H1 (cell line): ENCODE results near the gene BUB1B. TPM values are rescaled to one million over a fixed set of nuclear protein-coding genes. Genes with fewer than 3 reads are reported as not detected.

Experiments
- CTCF ChIA-PET: fragments of 300-600 bp; sonication (Branson Sonifier 250); formaldehyde crosslinking; loops from one replicate; lab custom pipeline; 2021; ENCODE audit not compliant: partially characterized antibody; lab: Charles Lee
- POLR2A ChIA-PET: fragments of 300-600 bp; sonication (Branson Sonifier 250); formaldehyde crosslinking; loops from one replicate; lab custom pipeline; 2021; ENCODE audit warnings: inconsistent platforms; ENCODE audit not compliant: partially characterized antibody; lab: Charles Lee
- DNase-seq, 2 experiments: peaks; one replicate each; pipeline versions ENCODE4 v3.0.0 to v3.0.0-alpha.2; 2010 to 2022; ENCODE audit warnings: low spot score in 2 of 2, low read depth in 1 of 2, mixed read lengths in 1 of 2
- FAIRE-seq: peaks from 2 replicates; lab custom pipeline; 2011; peaks lifted over from hg19 to GRCh38; lab: Jason Lieb, UNC
- H2AFZ ChIP-seq: 2 replicates; pipeline ENCODE4 v1.8.1; 2012; ENCODE audit warnings: low read length, inconsistent platforms
- H2AK5ac ChIP-seq: 2 replicates; pipeline ENCODE4 v1.6.1; 2013; ENCODE audit warnings: low read depth, low read length
- H2BK120ac ChIP-seq: replicated peaks from 2 replicates; pipeline ENCODE3; 2013; ENCODE audit warnings: low read depth, low read length, inconsistent platforms
- H2BK12ac ChIP-seq: 2 replicates; pipeline ENCODE4 v1.6.1; 2013; ENCODE audit warnings: low read depth, low read length
- H2BK15ac ChIP-seq: 2 replicates; pipeline ENCODE4 v1.6.1; 2013; ENCODE audit warnings: low read length
- H2BK20ac ChIP-seq: 2 replicates; pipeline ENCODE4 v1.6.1; 2013; ENCODE audit warnings: low read length
- H2BK5ac ChIP-seq: 2 replicates; pipeline ENCODE4 v1.6.1; 2013; ENCODE audit warnings: low read depth, low read length
- H3K14ac ChIP-seq: 2 replicates; pipeline ENCODE4 v1.6.1; 2013; ENCODE audit warnings: inconsistent platforms; ENCODE audit not compliant: insufficient read length
- H3K18ac ChIP-seq: 2 replicates; pipeline ENCODE4 v1.6.1; 2013; ENCODE audit warnings: low read length; ENCODE audit errors: extremely low read depth
- H3K23ac ChIP-seq: 2 replicates; pipeline ENCODE4 v1.6.1; 2013; ENCODE audit warnings: inconsistent platforms; ENCODE audit not compliant: insufficient read length
- H3K23me2 ChIP-seq: 2 replicates; pipeline ENCODE4 v1.6.1; 2013; ENCODE audit warnings: low read depth, low read length
- H3K27ac ChIP-seq: 2 replicates; pipeline ENCODE4 v1.6.1; 2011; ENCODE audit warnings: low read depth, low read length, inconsistent platforms
- H3K27me3 ChIP-seq, 4 experiments: replicated peaks in 1 of 4; 1 replicate in 1 of 4; 2 replicates in 3 of 4; pipeline versions ENCODE4 v1.6.1 to v1.8.1; 2011 to 2013; ENCODE audit warnings: low read length in 3 of 4, mild to moderate bottlenecking in 3 of 4, inconsistent platforms in 2 of 4, mixed read lengths in 2 of 4, moderate library complexity in 1 of 4; ENCODE audit not compliant: control insufficient read depth in 3 of 4, insufficient read depth in 3 of 4; ENCODE audit errors: extremely low read depth in 1 of 4
- H3K36me3 ChIP-seq, 4 experiments: 2 replicates each; pipeline versions ENCODE4 v1.6.1 to v1.8.1; 2011 to 2013; ENCODE audit warnings: mild to moderate bottlenecking in 4 of 4, low read length in 3 of 4, moderate library complexity in 2 of 4, control low read depth in 1 of 4, inconsistent platforms in 1 of 4; ENCODE audit not compliant: insufficient read depth in 4 of 4, control insufficient read depth in 2 of 4
- H3K4ac ChIP-seq: replicated peaks from 2 replicates; pipeline ENCODE3; 2013; ENCODE audit warnings: low read length, low read depth, mixed read lengths, inconsistent platforms; ENCODE audit not compliant: insufficient read length
- H3K4me1 ChIP-seq, 4 experiments: replicated peaks in 1 of 4; 1 replicate in 1 of 4; 2 replicates in 3 of 4; pipeline versions ENCODE4 v1.6.1 to v1.8.1; 2011 to 2013; ENCODE audit warnings: low read length in 3 of 4, inconsistent platforms in 2 of 4, mixed read lengths in 1 of 4; ENCODE audit not compliant: insufficient read depth in 4 of 4, control insufficient read depth in 3 of 4
- H3K4me2 ChIP-seq, 2 experiments: 2 replicates each; pipeline versions ENCODE4 v1.6.1 to v1.8.1; 2011 to 2013; ENCODE audit warnings: low read depth in 2 of 2, low read length in 2 of 2, control low read depth in 1 of 2, inconsistent platforms in 1 of 2, mild to moderate bottlenecking in 1 of 2; ENCODE audit not compliant: insufficient read depth in 1 of 2
- H3K4me3 ChIP-seq, 4 experiments: fragments of 200-600, 300-600 bp in 1 of 4; sonication (generic), shearing (Covaris generic), sonication (Bioruptor Twin) in 1 of 4; 2 replicates each; pipeline versions ENCODE4 v1.5.1 to v1.8.1; 2011 to 2016; ENCODE audit warnings: low read length in 4 of 4, low read depth in 3 of 4, control low read depth in 2 of 4, inconsistent platforms in 2 of 4, mild to moderate bottlenecking in 2 of 4, mixed read lengths in 1 of 4, moderate library complexity in 1 of 4; ENCODE audit not compliant: insufficient read depth in 2 of 4; ENCODE audit errors: extremely low read depth in 1 of 4
- H3K56ac ChIP-seq: replicated peaks from 2 replicates; pipeline ENCODE3; 2013; ENCODE audit warnings: low read depth, mild to moderate bottlenecking, mixed read lengths, low read length, inconsistent platforms; ENCODE audit not compliant: insufficient read length
- H3K79me1 ChIP-seq: 2 replicates; pipeline ENCODE4 v1.6.1; 2013; ENCODE audit warnings: low read depth, low read length, control low read depth
- H3K79me2 ChIP-seq, 2 experiments: 2 replicates each; pipeline versions ENCODE4 v1.6.1 to v1.8.1; 2012 to 2013; ENCODE audit warnings: low read length in 2 of 2, mild to moderate bottlenecking in 2 of 2, inconsistent platforms in 1 of 2; ENCODE audit not compliant: insufficient read depth in 2 of 2, control insufficient read depth in 1 of 2
- H3K9ac ChIP-seq, 4 experiments: replicated peaks in 1 of 4; 1 replicate in 1 of 4; 2 replicates in 3 of 4; pipeline versions ENCODE4 v1.6.1 to v1.8.1; 2011 to 2013; ENCODE audit warnings: low read depth in 3 of 4, low read length in 3 of 4, control low read depth in 2 of 4, mild to moderate bottlenecking in 2 of 4, moderate library complexity in 2 of 4, inconsistent platforms in 1 of 4; ENCODE audit errors: extremely low read depth in 1 of 4
- H3K9me3 ChIP-seq, 2 experiments: 2 replicates each; pipeline versions ENCODE4 v1.6.1 to v1.8.1; 2012 to 2013; ENCODE audit warnings: mild to moderate bottlenecking in 2 of 2, moderate library complexity in 2 of 2, control low read depth in 1 of 2, inconsistent platforms in 1 of 2, low read depth in 1 of 2, low read length in 1 of 2, mixed read lengths in 1 of 2; ENCODE audit not compliant: insufficient read depth in 2 of 2
- H4K20me1 ChIP-seq, 2 experiments: replicated peaks in 1 of 2; 2 replicates each; pipeline versions ENCODE3 to v1.8.1; 2011 to 2013; ENCODE audit warnings: inconsistent platforms in 2 of 2, low read length in 2 of 2, mild to moderate bottlenecking in 1 of 2; ENCODE audit not compliant: insufficient read depth in 2 of 2, control insufficient read depth in 1 of 2
- H4K5ac ChIP-seq: 2 replicates; pipeline ENCODE4 v1.6.1; 2013; ENCODE audit warnings: low read length, low read depth, mixed read lengths, inconsistent platforms; ENCODE audit not compliant: insufficient read length
- H4K8ac ChIP-seq: 2 replicates; pipeline ENCODE4 v1.8.0; 2013; ENCODE audit warnings: mild to moderate bottlenecking, moderate library complexity, low read length, inconsistent platforms; ENCODE audit not compliant: insufficient read depth; ENCODE audit errors: extremely low read depth
- H4K91ac ChIP-seq: replicated peaks from 2 replicates; pipeline ENCODE3; 2013; ENCODE audit warnings: low read length, mixed read lengths, inconsistent platforms; ENCODE audit not compliant: insufficient read length
- EZH2 ChIP-seq: fragments of 200-600 bp; sonication (generic); IDR thresholded peaks from 2 replicates; pipeline ENCODE4 v1.7.1; 2012; ENCODE audit warnings: low read depth, mild to moderate bottlenecking, moderate library complexity, low read length, inconsistent platforms; ENCODE audit not compliant: severe bottlenecking
- FOSL1 ChIP-seq: IDR thresholded peaks from 2 replicates; pipeline ENCODE4 v1.6.1; 2011; ENCODE audit warnings: mild to moderate bottlenecking, low read depth, low read length, moderate library complexity; ENCODE audit not compliant: insufficient read depth
- HDAC2 ChIP-seq, 2 experiments: fragments of 300-600 bp in 1 of 2; sonication (generic) in 1 of 2; IDR thresholded peaks; 2 replicates each; pipeline ENCODE4 v1.6.1; 2011 to 2012; ENCODE audit warnings: low read depth in 2 of 2, low read length in 2 of 2, mild to moderate bottlenecking in 2 of 2, moderate library complexity in 2 of 2, borderline replicate concordance in 1 of 2, inconsistent platforms in 1 of 2
- JUND ChIP-seq: IDR thresholded peaks from 2 replicates; pipeline ENCODE4 v1.6.1; 2011; ENCODE audit warnings: mild to moderate bottlenecking, improper control_type of control experiment, low read length
- NANOG ChIP-seq: IDR thresholded peaks from 2 replicates; pipeline ENCODE4 v1.6.1; 2011; ENCODE audit warnings: low read length, low read depth, mild to moderate bottlenecking, inconsistent platforms; ENCODE audit not compliant: insufficient read depth, poor library complexity, severe bottlenecking
- RAD21 ChIP-seq, 2 experiments: IDR thresholded peaks in 1 of 2; conservative IDR thresholded peaks in 1 of 2; 2 replicates each; pipeline ENCODE4 v1.6.1; 2011; ENCODE audit warnings: low read depth in 2 of 2, low read length in 2 of 2, improper control_type of control experiment in 1 of 2, inconsistent platforms in 1 of 2, mild to moderate bottlenecking in 1 of 2, moderate library complexity in 1 of 2
- SIN3A ChIP-seq, 2 experiments: IDR thresholded peaks in 1 of 2; conservative IDR thresholded peaks in 1 of 2; 2 replicates each; pipeline ENCODE4 v1.6.1; 2011 to 2012; ENCODE audit warnings: low read length in 2 of 2, improper control_type of control experiment in 1 of 2, low read depth in 1 of 2, mild to moderate bottlenecking in 1 of 2
- SP4 ChIP-seq: IDR thresholded peaks from 2 replicates; pipeline ENCODE4 v1.6.1; 2012; ENCODE audit warnings: low read length, inconsistent platforms
- TAF1 ChIP-seq: IDR thresholded peaks from 2 replicates; pipeline ENCODE4 v1.6.1; 2011; ENCODE audit warnings: mild to moderate bottlenecking, low read depth, low read length
- WGBS, 2 experiments: shearing (Covaris generic) in 1 of 2; methylation state at CpG; one replicate each; pipeline versions ENCODE4 v1.1.6 to v1.1.7; 2013 to 2015; ENCODE audit warnings: low lambda C conversion rate in 2 of 2, mixed read lengths in 2 of 2, inconsistent platforms in 1 of 2, low coverage in 1 of 2, missing lambda C conversion rate in 1 of 2; ENCODE audit not compliant: insufficient replicate concordance in 2 of 2, insufficient coverage in 1 of 2, insufficient read length in 1 of 2; ENCODE audit errors: extremely low coverage in 1 of 2, missing lambda C conversion rate in 1 of 2; 5-methylcytosine and 5-hydroxymethylcytosine counted together
- polyA plus RNA-seq, 7 experiments: library from polyadenylated mRNA; depleted of rRNA in 3 of 7; stranded (reverse) in 5 of 7; unstranded in 2 of 7; fragments of >200 nt in 5 of 7; fragments of 200-250 nt in 2 of 7; gene quantifications; 1 replicate in 5 of 7; 2 replicates in 1 of 7; 4 replicates in 1 of 7; pipeline versions ENCODE4 v1.2.1 to v1.2.3, GENCODE V29; 2011 to 2013; ENCODE audit warnings: missing spikeins in 2 of 7, mixed read lengths in 2 of 7
- total RNA-seq: library from RNA; stranded (reverse); fragmentation: NEBNext Ultra II Directional; extraction: Animal tissue kit (Norgen Biotek cat#: 25700); gene quantifications from 2 replicates; pipeline ENCODE4 v1.2.1, GENCODE V29; 2021

BUB1B gene
- total and polyA plus RNA-seq, 2 of the 8 experiments (the other 6 are each of a cell fraction or from before 2014, with no cell fraction given) = 48.9 to 144 TPM

DNA sequence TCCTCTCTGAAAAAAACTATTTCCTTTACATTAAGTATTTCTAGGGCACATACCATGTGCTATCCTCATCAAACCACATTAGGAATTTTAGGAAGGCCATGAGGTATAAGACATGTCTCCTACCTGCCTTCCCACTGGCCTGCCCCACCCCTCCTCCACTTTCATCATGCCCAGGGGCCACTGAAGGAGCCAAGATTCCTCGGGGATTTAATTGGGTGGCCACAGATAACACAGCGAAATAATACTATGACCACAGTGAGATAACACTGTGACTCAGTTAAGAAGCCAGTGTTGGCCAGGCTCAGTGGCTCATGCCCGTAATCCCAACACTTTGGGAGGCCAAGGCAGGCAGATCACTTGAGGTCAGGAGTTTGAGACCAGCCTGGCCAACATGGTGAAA, 42.4 kb upstream of the BUB1B start:
- H4K91ac ChIP-seq = peak overlapping the region; percentile 62
- no peak overlapping the region for H3K4me3 ChIP-seq
- no peak overlapping the region for H2BK120ac ChIP-seq
- H2AK5ac ChIP-seq = no peak overlapping the region
- H4K8ac ChIP-seq = no peak overlapping the region
- H3K27ac ChIP-seq = no peak overlapping the region
- H4K20me1 ChIP-seq = no peaks in the 10 kb centered on the region
- H2AFZ ChIP-seq = no peak overlapping the region
- H3K9ac ChIP-seq = no peak overlapping the region
- H3K4me1 ChIP-seq = peaks cover 5 to 9% (median 8%) of the 10 kb centered on the region in 4 experiments; a peak in 6 of 7 replicates
- no peak overlapping the region for H4K5ac ChIP-seq
- H2BK5ac ChIP-seq = no peak overlapping the region
- FAIRE-seq (no peak), DNase-seq (no peak)
- H3K27me3 ChIP-seq = no peaks in the 10 kb centered on the region
- no peaks in the 10 kb centered on the region for H3K9me3 ChIP-seq
- H2BK15ac ChIP-seq = 0 out of 2 replicates have a peak overlapping the region, but pooled peaks have one; percentile 46
- H3K56ac ChIP-seq = no peak overlapping the region
- WGBS, 2 experiments = 96% methylated on average over 3 of the region's 3 CpGs; no CpG with 5 or more reads in 1 of the 2 experiments
- no peak overlapping the region; the same call in 1 of the 2 replicates for H3K18ac ChIP-seq
- H3K14ac ChIP-seq = no peak overlapping the region
- H3K23me2 ChIP-seq = no peaks in the 10 kb centered on the region
- H2BK20ac ChIP-seq = 0 out of 2 replicates have a peak overlapping the region, but pooled peaks have one; percentile 72
- H2BK12ac ChIP-seq = no peak overlapping the region
- ChIA-PET CTCF (interaction anchor here (1.3 to 1.8 kb wide), 2 partner anchors 12 to 73 kb away, joined by 4 to 10 read pairs; no protein-coding TSS in a partner anchor), POLR2A (interaction anchor here (1.1 kb wide), 1 partner anchor 10 kb away, joined by 3 read pairs; the partner anchor contains the start of gene BMF)
- no peaks in the 10 kb centered on the region for H3K36me3 ChIP-seq
- H3K79me1 ChIP-seq = no peaks in the 10 kb centered on the region
- H3K23ac ChIP-seq = no peak overlapping the region
- H3K79me2 ChIP-seq = no peaks in the 10 kb centered on the region
- no peak overlapping the region for H3K4me2 ChIP-seq
- H3K4ac ChIP-seq = no peak overlapping the region
- TF ChIP-seq FOSL1 (no peak), SIN3A (conservative IDR thresholded peaks at IDR 0.05 in 1 of 2, IDR thresholded peaks at IDR 0.05 in 1 of 2; ENCODE audit: low read depth in 1 of 2, low read length in 2 of 2) (no peak), HDAC2 (IDR thresholded peaks at IDR 0.05; ENCODE audit: borderline replicate concordance in 1 of 2, low read depth in 2 of 2, low read length in 2 of 2) (no peak), TAF1 (no peak), RAD21 (IDR thresholded peaks at IDR 0.05 in 1 of 2, conservative IDR thresholded peaks at IDR 0.05 in 1 of 2; ENCODE audit: low read depth in 2 of 2, low read length in 2 of 2) (no peak), JUND (no peak), SP4 (no peak), EZH2 (no peak), NANOG (no peak)
